ENCODE results near the gene TTLL10. TPM values are rescaled to one million over a fixed set of nuclear protein-coding genes. Genes with fewer than 3 reads are reported as not detected.
"Not testable (repeated sequence)": the region's sequence is repeated elsewhere in the genome, so short reads cannot be mapped to it uniquely, and the experiment has no call there.

TTLL10 gene
- total and polyA plus RNA-seq, 4 donors = 0.15 TPM; not detected in 3

GRCh38 chr1:1185101-1185765, 11.6 kb downstream of the TTLL10 start:
- H3K4me3 ChIP-seq (ENCODE audit: low read length in 2 of 2) = no peak overlapping the region
- 77 to 83% methylated on average over 31 of the region's 31 CpGs for WGBS, 2 donors
- H3K9me3 ChIP-seq (ENCODE audit: control insufficient read depth, low read length) = no peaks in the 10 kb centered on the region
- no peaks in the 10 kb centered on the region for H3K27me3 ChIP-seq (ENCODE audit: control insufficient read depth in 1 of 2, insufficient read depth in 2 of 2, low read length in 1 of 2)
- ATAC-seq (ENCODE audit: low FRiP score) = no peak
- intact Hi-C loops (cut with DNase I) = no loop called here
- H3K27ac ChIP-seq (ENCODE audit: low read depth in 1 of 2, low read length in 2 of 2) = no peak overlapping the region
- peak; percentile 42 to 71 for DNase-seq
- H3K4me1 ChIP-seq (ENCODE audit: control insufficient read depth in 1 of 2, insufficient read depth in 2 of 2, low read length in 2 of 2) = no peaks in the 10 kb centered on the region
- no peaks in the 10 kb centered on the region for H3K36me3 ChIP-seq (ENCODE audit: control insufficient read depth in 1 of 2, insufficient read depth in 2 of 2, low read length in 1 of 2)

DNA sequence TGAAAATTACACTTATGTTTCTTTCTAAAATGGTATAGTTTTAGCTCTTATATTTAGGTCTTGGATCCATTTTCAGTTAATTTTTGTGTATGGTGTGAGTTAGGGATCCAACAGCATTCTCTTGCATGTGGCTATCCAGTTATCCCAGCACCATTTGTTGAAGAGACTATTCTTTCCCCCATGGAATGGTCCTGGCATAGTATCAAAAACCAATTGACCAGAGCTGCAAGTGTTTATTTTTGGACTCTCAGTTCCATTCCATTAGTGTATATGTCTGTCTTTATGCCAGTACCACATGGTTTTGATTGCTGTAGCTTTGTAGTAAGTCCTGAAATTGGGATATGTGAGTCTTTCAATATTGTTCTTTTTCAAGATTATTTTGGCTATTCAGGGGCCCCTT, 14.3 kb downstream of the TTLL10 start:
- no peaks in the 10 kb centered on the region for H3K27me3 ChIP-seq (ENCODE audit: control insufficient read depth in 1 of 2, insufficient read depth in 2 of 2, low read length in 1 of 2)
- intact Hi-C loops (cut with DNase I) = no loop called here
- no peaks in the 10 kb centered on the region for H3K36me3 ChIP-seq (ENCODE audit: control insufficient read depth in 1 of 2, insufficient read depth in 2 of 2, low read length in 1 of 2)
- peaks cover 2% of the 10 kb centered on the region for H3K9me3 ChIP-seq (ENCODE audit: control insufficient read depth, low read length)
- ATAC-seq (ENCODE audit: low FRiP score) (no peak), DNase-seq (no peak)
- H3K4me3 ChIP-seq (ENCODE audit: low read length in 2 of 2) = no peak overlapping the region
- H3K27ac ChIP-seq (ENCODE audit: low read depth in 1 of 2, low read length in 2 of 2) = no peak overlapping the region
- H3K4me1 ChIP-seq (ENCODE audit: control insufficient read depth in 1 of 2, insufficient read depth in 2 of 2, low read length in 2 of 2) = no peaks in the 10 kb centered on the region

DNA sequence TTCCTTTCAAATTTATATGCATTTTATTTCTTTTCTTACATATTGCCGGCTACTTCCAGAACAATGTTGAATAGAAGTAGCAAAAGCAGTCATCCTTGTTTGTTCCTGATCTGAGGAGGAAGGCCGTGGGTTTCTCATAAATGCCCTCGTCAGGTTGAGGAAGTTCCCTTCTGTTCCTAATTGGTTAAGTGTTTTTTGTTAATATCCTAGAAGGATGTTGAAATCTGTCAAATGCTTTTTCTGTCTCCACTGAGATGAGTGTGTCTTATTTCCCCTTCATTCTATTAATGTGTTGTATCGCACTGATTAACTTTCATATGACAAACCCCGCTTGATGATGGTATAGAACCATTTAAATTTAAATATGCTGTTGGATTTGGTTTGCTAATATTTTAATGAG, 15.4 kb downstream of the TTLL10 start:
- Histone ChIP-seq H3K27me3 (ENCODE audit: control insufficient read depth in 1 of 2, insufficient read depth in 2 of 2, low read length in 1 of 2) (no peaks in the 10 kb centered on the region), H3K27ac (ENCODE audit: low read depth in 1 of 2, low read length in 2 of 2) (no peak overlapping the region), H3K4me3 (ENCODE audit: low read length in 2 of 2) (no peak overlapping the region), H3K4me1 (ENCODE audit: control insufficient read depth in 1 of 2, insufficient read depth in 2 of 2, low read length in 2 of 2) (no peaks in the 10 kb centered on the region), H3K9me3 (ENCODE audit: control insufficient read depth, low read length) (peaks cover 2% of the 10 kb centered on the region), H3K36me3 (ENCODE audit: control insufficient read depth in 1 of 2, insufficient read depth in 2 of 2, low read length in 1 of 2) (no peaks in the 10 kb centered on the region)
- intact Hi-C loops (cut with DNase I) = no loop called here
- no peak for DNase-seq
- 73 to 76% methylated on average over 5 of the region's 5 CpGs for WGBS, 2 donors
- no peak for ATAC-seq (ENCODE audit: low FRiP score)

DNA sequence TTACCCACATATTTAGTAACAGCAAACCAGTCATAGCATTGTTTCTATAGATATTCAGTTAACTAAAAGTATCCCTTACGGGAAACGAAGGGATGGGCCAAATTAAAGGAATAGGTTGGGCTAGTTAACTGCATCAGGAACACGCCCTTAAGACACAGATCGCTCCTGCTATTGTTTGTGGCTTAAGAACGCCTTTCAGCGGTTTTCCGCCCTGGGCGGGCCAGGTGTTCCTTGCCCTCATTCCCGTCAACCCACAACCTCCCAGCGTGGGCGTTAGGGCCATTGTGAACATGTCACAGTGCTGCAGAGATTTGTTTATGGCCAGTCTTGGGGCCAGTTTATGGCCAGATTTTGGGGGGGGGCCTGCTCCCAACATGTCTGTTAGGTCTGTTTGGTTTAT, 18.1 kb downstream of the TTLL10 start:
- H3K36me3 ChIP-seq (ENCODE audit: control insufficient read depth in 1 of 2, insufficient read depth in 2 of 2, low read length in 1 of 2) = no peaks in the 10 kb centered on the region
- H3K27me3 ChIP-seq (ENCODE audit: control insufficient read depth in 1 of 2, insufficient read depth in 2 of 2, low read length in 1 of 2) = no peaks in the 10 kb centered on the region
- intact Hi-C loops (cut with DNase I) = no loop called here
- peaks cover 3% of the 10 kb centered on the region for H3K9me3 ChIP-seq (ENCODE audit: control insufficient read depth, low read length)
- DNase-seq (peak; percentile 21 to 57), ATAC-seq (ENCODE audit: low FRiP score) (no peak)
- no peak overlapping the region for H3K4me3 ChIP-seq (ENCODE audit: low read length in 2 of 2)
- H3K4me1 ChIP-seq (ENCODE audit: control insufficient read depth in 1 of 2, insufficient read depth in 2 of 2, low read length in 2 of 2) = no peaks in the 10 kb centered on the region
- no peak overlapping the region for H3K27ac ChIP-seq (ENCODE audit: low read depth in 1 of 2, low read length in 2 of 2)
- 86 to 87% methylated on average over 11 of the region's 11 CpGs for WGBS, 2 donors

GRCh38 chr1:1194723-1195122, 21.0 kb downstream of the TTLL10 start:
- H3K4me3 ChIP-seq (ENCODE audit: low read length in 2 of 2) = no peak overlapping the region
- no peak for ATAC-seq (ENCODE audit: low FRiP score)
- 85 to 88% methylated on average over 3 of the region's 3 CpGs for WGBS, 2 donors
- intact Hi-C loops (cut with DNase I) = no loop called here
- H3K27ac ChIP-seq (ENCODE audit: low read depth in 1 of 2, low read length in 2 of 2) = no peak overlapping the region
- no peaks in the 10 kb centered on the region for H3K27me3 ChIP-seq (ENCODE audit: control insufficient read depth in 1 of 2, insufficient read depth in 2 of 2, low read length in 1 of 2)
- peaks cover 3% of the 10 kb centered on the region for H3K9me3 ChIP-seq (ENCODE audit: control insufficient read depth, low read length)
- H3K36me3 ChIP-seq (ENCODE audit: control insufficient read depth in 1 of 2, insufficient read depth in 2 of 2, low read length in 1 of 2) = no peaks in the 10 kb centered on the region
- H3K4me1 ChIP-seq (ENCODE audit: control insufficient read depth in 1 of 2, insufficient read depth in 2 of 2, low read length in 2 of 2) = no peaks in the 10 kb centered on the region
- DNase-seq = peak in 1 of 2 donors; percentile 8

GRCh38 chr1:1195726-1196125, 22.0 kb downstream of the TTLL10 start:
- H3K4me3 ChIP-seq (ENCODE audit: low read length in 2 of 2); ATAC-seq (ENCODE audit: low FRiP score); H3K27ac ChIP-seq (ENCODE audit: low read depth in 1 of 2, low read length in 2 of 2); H3K9me3 ChIP-seq (ENCODE audit: control insufficient read depth, low read length); H3K4me1 ChIP-seq (ENCODE audit: control insufficient read depth in 1 of 2, insufficient read depth in 2 of 2, low read length in 2 of 2); H3K27me3 ChIP-seq (ENCODE audit: control insufficient read depth in 1 of 2, insufficient read depth in 2 of 2, low read length in 1 of 2); intact Hi-C loops (cut with DNase I); H3K36me3 ChIP-seq (ENCODE audit: control insufficient read depth in 1 of 2, insufficient read depth in 2 of 2, low read length in 1 of 2): not testable (repeated sequence)
- WGBS, 2 donors = 82 to 96% methylated on average over 6 of the region's 6 CpGs
- DNase-seq = peak; percentile 24 to 54

DNA sequence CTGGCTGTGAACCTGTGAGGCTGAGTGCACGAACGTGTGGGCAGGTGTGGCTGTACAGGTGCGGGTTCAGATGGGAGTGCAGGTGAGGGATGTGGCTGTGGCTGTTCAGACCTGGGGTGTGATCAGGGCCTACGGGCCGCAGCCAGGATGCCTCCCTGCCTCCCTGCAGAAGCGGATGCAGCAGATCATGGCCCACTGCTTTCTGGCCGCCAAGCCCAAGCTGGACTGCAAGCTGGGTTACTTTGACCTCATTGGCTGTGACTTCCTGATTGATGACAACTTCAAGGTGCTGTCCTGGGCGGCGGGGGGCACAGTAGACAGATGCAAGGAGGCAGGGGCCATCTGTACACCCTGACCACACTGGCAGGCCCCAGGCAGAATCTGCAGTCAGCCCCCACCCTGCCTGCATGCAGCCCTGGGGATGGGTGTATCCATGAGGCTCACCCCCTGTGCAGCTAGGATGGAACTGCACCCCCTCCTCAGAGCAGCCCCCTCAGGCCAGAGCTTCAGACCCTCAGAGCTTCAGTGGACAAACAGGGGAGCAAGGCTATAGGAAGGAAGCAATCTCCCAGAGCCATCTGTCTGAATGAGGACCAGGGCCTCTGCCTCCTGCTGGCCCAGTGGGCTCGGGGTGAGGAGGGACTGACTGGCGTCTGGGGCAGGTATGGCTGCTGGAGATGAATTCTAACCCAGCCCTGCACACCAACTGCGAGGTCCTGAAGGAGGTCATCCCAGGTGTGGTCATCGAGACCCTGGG, 22.9 kb downstream of the TTLL10 start:
- WGBS, 2 donors = 78 to 79% methylated on average over 13 of the region's 13 CpGs
- H3K4me1 ChIP-seq (ENCODE audit: control insufficient read depth in 1 of 2, insufficient read depth in 2 of 2, low read length in 2 of 2) = no peaks in the 10 kb centered on the region
- no peak overlapping the region for H3K27ac ChIP-seq (ENCODE audit: low read depth in 1 of 2, low read length in 2 of 2)
- DNase-seq (peak in 1 of 2 donors; percentile 57), ATAC-seq (ENCODE audit: low FRiP score) (no peak)
- H3K9me3 ChIP-seq (ENCODE audit: control insufficient read depth, low read length) = peaks cover 3% of the 10 kb centered on the region
- H3K4me3 ChIP-seq (ENCODE audit: low read length in 2 of 2) = no peak overlapping the region
- intact Hi-C loops (cut with DNase I) = no loop called here
- no peaks in the 10 kb centered on the region for H3K36me3 ChIP-seq (ENCODE audit: control insufficient read depth in 1 of 2, insufficient read depth in 2 of 2, low read length in 1 of 2)
- H3K27me3 ChIP-seq (ENCODE audit: control insufficient read depth in 1 of 2, insufficient read depth in 2 of 2, low read length in 1 of 2) = no peaks in the 10 kb centered on the region

DNA sequence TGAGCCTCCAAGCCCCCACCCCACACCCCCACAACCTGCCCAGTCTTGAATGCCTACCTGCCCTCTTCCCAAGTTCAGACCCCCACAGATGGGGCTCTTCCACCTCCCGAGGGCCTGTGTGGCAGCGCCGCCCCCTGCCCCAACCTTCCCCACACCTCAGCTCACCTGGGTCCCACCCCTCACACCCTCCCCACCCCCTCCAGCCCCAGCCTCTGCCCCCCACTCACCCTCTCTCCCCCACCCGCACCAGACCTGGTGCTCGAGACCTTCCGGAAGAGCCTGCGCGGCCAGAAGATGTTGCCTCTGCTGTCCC, 23.5 kb downstream of the TTLL10 start:
- no peaks in the 10 kb centered on the region for H3K36me3 ChIP-seq (ENCODE audit: control insufficient read depth in 1 of 2, insufficient read depth in 2 of 2, low read length in 1 of 2)
- H3K4me3 ChIP-seq (ENCODE audit: low read length in 2 of 2) = no peak overlapping the region
- H3K27ac ChIP-seq (ENCODE audit: low read depth in 1 of 2, low read length in 2 of 2) = no peak overlapping the region
- DNase-seq (peak in 1 of 2 donors; percentile 66), ATAC-seq (ENCODE audit: low FRiP score) (no peak)
- intact Hi-C loops (cut with DNase I) = no loop called here
- no peaks in the 10 kb centered on the region for H3K4me1 ChIP-seq (ENCODE audit: control insufficient read depth in 1 of 2, insufficient read depth in 2 of 2, low read length in 2 of 2)
- H3K27me3 ChIP-seq (ENCODE audit: control insufficient read depth in 1 of 2, insufficient read depth in 2 of 2, low read length in 1 of 2) = no peaks in the 10 kb centered on the region
- WGBS, 2 donors = 82 to 89% methylated on average over 7 to 8 of the region's 8 CpGs
- H3K9me3 ChIP-seq (ENCODE audit: control insufficient read depth, low read length) = peaks cover 1% of the 10 kb centered on the region
